Left lung (tissue), 10 donors: ENCODE results near the gene ZIC2. TPM values are rescaled to one million over a fixed set of nuclear protein-coding genes. Genes with fewer than 3 reads are reported as not detected.

Experiments used
- ATAC-seq: fragments of 200-7000 bp; cut with Tn5 transposase; one replicate; pipeline ENCODE4 v1.9.1; 2020; ENCODE audit warnings: moderate library complexity
- DNase-seq, 4 donors: peaks; one replicate each; pipeline ENCODE4 v3.0.0-alpha.2; 2013 to 2020
- H3K27ac ChIP-seq, 2 donors: fragments of 200-600 bp; sonication (generic) in 1 of 2; one replicate each; pipeline versions ENCODE4 v1.5.0 to v1.8.0; 2020 to 2021
- H3K27me3 ChIP-seq, 2 donors: fragments of 200-600 bp; sonication (generic) in 1 of 2; one replicate each; pipeline versions ENCODE4 v1.5.0 to v1.8.0; 2020 to 2021
- H3K36me3 ChIP-seq, 2 donors: fragments of 200-600 bp; sonication (generic) in 1 of 2; one replicate each; pipeline versions ENCODE4 v1.5.0 to v1.8.0; 2020 to 2021
- H3K4me1 ChIP-seq, 2 donors: fragments of 200-600 bp; one replicate each; pipeline ENCODE4 v1.8.0; 2021
- H3K4me3 ChIP-seq, 2 donors: fragments of 200-600 bp; sonication (generic) in 1 of 2; one replicate each; pipeline versions ENCODE4 v1.5.0 to v1.8.0; 2020 to 2021; ENCODE audit warnings: mild to moderate bottlenecking in 1 of 2
- H3K9me3 ChIP-seq, 2 donors: fragments of 200-600 bp; sonication (generic) in 1 of 2; one replicate each; pipeline versions ENCODE4 v1.5.0 to v1.8.0; 2020 to 2021
- CTCF ChIP-seq, 2 donors: fragments of 200-600 bp; sonication (generic) in 1 of 2; IDR thresholded peaks; one replicate each; pipeline versions ENCODE4 v1.5.0 to v1.8.0; 2021; ENCODE audit warnings: antibody characterized with exemption in 2 of 2
- intact Hi-C, 2 donors: fragments of 100-400 bp; cut with DNase I; formaldehyde crosslinking; loops; one replicate each; pipeline versions ENCODE4 v1.11.2 to v1.14.2; 2022
- polyA plus RNA-seq, 6 donors: library from polyadenylated mRNA; unstranded; fragments of 120-200 nt; gene quantifications; one replicate each; pipeline ENCODE4 v1.2.1, GENCODE V29; 2013; ENCODE audit not compliant: insufficient read length in 6 of 6
- total RNA-seq, 2 donors: library from RNA; stranded (reverse); fragmentation: NEBNext Ultra II Directional; extraction: Animal tissue kit (Norgen Biotek cat#: 25700); gene quantifications; one replicate each; pipeline ENCODE4 v1.2.1, GENCODE V29; 2021
- donor health status: DM: no; HTN: yes; CAD: no.
- donor health status: DM: no; HTN: no; CAD: no.

Gene ZIC2
- total and polyA plus RNA-seq, 8 donors: 0.06 to 0.21 (median 0.15) TPM; not detected in 4

GRCh38 chr13:99971576-99972189 lies 9.9 kb upstream of the ZIC2 start, which contains the start of gene ZIC5:
ZIC5 (minus strand) TSS chr13:99971767; CDS start chr13:99971603, 164 bp downstream.
- Histone ChIP-seq H3K4me3 (no peak within 1 kb of the TSS), H3K27me3 (peaks cover 95 to 98% of the 10 kb centered on the region in 2 donors), H3K27ac (no peak within 1 kb of the TSS), H3K36me3 (no peaks in the 10 kb centered on the region), H3K4me1 (peaks cover 10 to 35% of the 10 kb centered on the region in 2 donors), H3K9me3 (no peaks in the 10 kb centered on the region)
- intact Hi-C loops: no loop called here
- TF ChIP-seq CTCF (IDR thresholded peaks at IDR 0.05): no peak
- peak in 1 of 4 donors; percentile 54 for DNase-seq
- no peak for ATAC-seq

GRCh38 chr13:99972190-99972731 lies 9.3 kb upstream of the ZIC2 start:
- ATAC-seq: no peak
- Histone ChIP-seq H3K4me1 (peaks cover 10 to 35% of the 10 kb centered on the region in 2 donors), H3K9me3 (no peaks in the 10 kb centered on the region), H3K27me3 (peaks cover 95 to 98% of the 10 kb centered on the region in 2 donors), H3K36me3 (no peaks in the 10 kb centered on the region), H3K27ac (no peak overlapping the region), H3K4me3 (no peak overlapping the region)
- DNase-seq: no peak
- intact Hi-C loops: no loop called here
- no peak for TF ChIP-seq CTCF (IDR thresholded peaks at IDR 0.05)

GRCh38 chr13:99973163-99973807 lies 8.3 kb upstream of the ZIC2 start:
- ATAC-seq (no peak), DNase-seq (no peak)
- H3K4me1 ChIP-seq: peaks cover 7 to 33% of the 10 kb centered on the region in 2 donors
- no peak for TF ChIP-seq CTCF (IDR thresholded peaks at IDR 0.05)
- H3K27me3 ChIP-seq: peaks cover 95 to 98% of the 10 kb centered on the region in 2 donors
- H3K9me3 ChIP-seq: no peaks in the 10 kb centered on the region
- no peak overlapping the region for H3K4me3 ChIP-seq
- no peaks in the 10 kb centered on the region for H3K36me3 ChIP-seq
- H3K27ac ChIP-seq: no peak overlapping the region
- intact Hi-C loops: no loop called here

- Histone ChIP-seq H3K27me3 (peaks cover 95 to 98% of the 10 kb centered on the region in 2 donors), H3K4me3 (no peak overlapping the region), H3K36me3 (no peaks in the 10 kb centered on the region), H3K4me1 (peaks cover 2 to 28% of the 10 kb centered on the region in 2 donors), H3K9me3 (no peaks in the 10 kb centered on the region), H3K27ac (no peak overlapping the region)
- no peak for DNase-seq
- no peak for ATAC-seq
- intact Hi-C loops: no loop called here
- no peak for TF ChIP-seq CTCF (IDR thresholded peaks at IDR 0.05)
Measured at GRCh38 chr13:99973808-99974185, 7.8 kb upstream of the ZIC2 start.

- no peak for TF ChIP-seq CTCF (IDR thresholded peaks at IDR 0.05)
- peaks cover 95 to 98% of the 10 kb centered on the region in 2 donors for H3K27me3 ChIP-seq
- H3K9me3 ChIP-seq: no peaks in the 10 kb centered on the region
- peak in 1 of 4 donors; percentile 14 for DNase-seq
- H3K27ac ChIP-seq: no peak overlapping the region
- no peak for ATAC-seq
- H3K4me3 ChIP-seq: no peak overlapping the region
- no peaks in the 10 kb centered on the region for H3K36me3 ChIP-seq
- intact Hi-C loops: no loop called here
- peaks cover 0 to 27% of the 10 kb centered on the region in 2 donors for H3K4me1 ChIP-seq
Measured at GRCh38 chr13:99974296-99974938, 7.2 kb upstream of the ZIC2 start.
